Non-pigmented ciliary epithelial cell (primary cell): ENCODE results near the gene ARPP21.

Experiments used
- DNase-seq: peaks from one replicate; pipeline ENCODE4 v3.0.0-alpha.2; 2010; ENCODE audit warnings: low read depth

ARPP21 gene

GRCh38 chr3:35737527-35737926 is 98.2 kb downstream of the ARPP21 start:
- no peak for DNase-seq

- DNase-seq = no peak
These were observed 98.8 kb downstream of the ARPP21 start for GRCh38 chr3:35737934-35738706.

GRCh38 chr3:35739181-35739809 is 100.0 kb downstream of the ARPP21 start:
- DNase-seq = no peak

GRCh38 chr3:35739964-35740527 is 100.7 kb downstream of the ARPP21 start:
- no peak for DNase-seq

- no peak for DNase-seq
These were observed 103.9 kb downstream of the ARPP21 start for GRCh38 chr3:35743218-35743617.

GRCh38 chr3:35744419-35744818 is 105.1 kb downstream of the ARPP21 start:
- no peak for DNase-seq

GRCh38 chr3:35745351-35745750 is 106.0 kb downstream of the ARPP21 start:
- DNase-seq = no peak

- no peak for DNase-seq
These were observed 106.6 kb downstream of the ARPP21 start for GRCh38 chr3:35745802-35746484.

- no peak for DNase-seq
These were observed 107.2 kb downstream of the ARPP21 start for GRCh38 chr3:35746492-35746891.

GRCh38 chr3:35748144-35748543 is 108.8 kb downstream of the ARPP21 start:
- no peak for DNase-seq

GRCh38 chr3:35751207-35751606 is 111.9 kb downstream of the ARPP21 start:
- DNase-seq = no peak

- DNase-seq = no peak
These were observed 118.8 kb downstream of the ARPP21 start for GRCh38 chr3:35757991-35758757.

- DNase-seq = no peak
These were observed 120.8 kb downstream of the ARPP21 start for GRCh38 chr3:35760146-35760545.

- no peak for DNase-seq
These were observed 122.0 kb downstream of the ARPP21 start for GRCh38 chr3:35761311-35761710.

GRCh38 chr3:35772381-35773015 is 133.2 kb downstream of the ARPP21 start:
- DNase-seq = no peak

- DNase-seq = no peak
These were observed 134.1 kb downstream of the ARPP21 start for GRCh38 chr3:35773417-35773816.

GRCh38 chr3:35776346-35776745 is 137.0 kb downstream of the ARPP21 start:
- DNase-seq = no peak

- no peak for DNase-seq
These were observed 137.7 kb downstream of the ARPP21 start for GRCh38 chr3:35777065-35777464.

GRCh38 chr3:35777563-35778554 is 138.5 kb downstream of the ARPP21 start:
- DNase-seq = no peak

GRCh38 chr3:35779611-35780010 is 140.3 kb downstream of the ARPP21 start:
- DNase-seq = no peak
